ENCODE measurements around the gene TRIM46.

DNA sequence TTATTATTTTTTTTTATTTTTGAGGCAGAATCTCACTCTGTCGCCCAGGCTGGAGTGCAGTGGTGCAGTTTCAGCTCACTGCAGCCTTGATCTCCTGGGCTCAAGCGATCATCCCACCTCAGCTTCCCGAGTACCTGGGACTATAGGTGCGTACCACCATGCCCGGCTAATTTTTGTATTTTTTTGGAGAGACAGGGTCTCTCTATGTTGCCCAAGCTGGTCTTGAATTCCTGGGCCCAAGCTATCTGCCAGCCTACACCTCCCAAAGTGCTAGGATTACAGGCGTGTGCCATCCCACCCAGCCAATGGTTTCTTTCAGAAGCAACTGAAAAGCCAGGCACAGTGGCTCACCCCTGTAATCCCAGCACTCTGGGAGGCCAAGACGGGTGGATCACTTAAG is 2.8 kb upstream of the TRIM46 start:
- TF ChIP-seq EZH2phosphoT487 (IDR thresholded peaks at IDR 0.05; ENCODE audit: low read length), result no peak
- TF ChIP-seq, protein P1, sequence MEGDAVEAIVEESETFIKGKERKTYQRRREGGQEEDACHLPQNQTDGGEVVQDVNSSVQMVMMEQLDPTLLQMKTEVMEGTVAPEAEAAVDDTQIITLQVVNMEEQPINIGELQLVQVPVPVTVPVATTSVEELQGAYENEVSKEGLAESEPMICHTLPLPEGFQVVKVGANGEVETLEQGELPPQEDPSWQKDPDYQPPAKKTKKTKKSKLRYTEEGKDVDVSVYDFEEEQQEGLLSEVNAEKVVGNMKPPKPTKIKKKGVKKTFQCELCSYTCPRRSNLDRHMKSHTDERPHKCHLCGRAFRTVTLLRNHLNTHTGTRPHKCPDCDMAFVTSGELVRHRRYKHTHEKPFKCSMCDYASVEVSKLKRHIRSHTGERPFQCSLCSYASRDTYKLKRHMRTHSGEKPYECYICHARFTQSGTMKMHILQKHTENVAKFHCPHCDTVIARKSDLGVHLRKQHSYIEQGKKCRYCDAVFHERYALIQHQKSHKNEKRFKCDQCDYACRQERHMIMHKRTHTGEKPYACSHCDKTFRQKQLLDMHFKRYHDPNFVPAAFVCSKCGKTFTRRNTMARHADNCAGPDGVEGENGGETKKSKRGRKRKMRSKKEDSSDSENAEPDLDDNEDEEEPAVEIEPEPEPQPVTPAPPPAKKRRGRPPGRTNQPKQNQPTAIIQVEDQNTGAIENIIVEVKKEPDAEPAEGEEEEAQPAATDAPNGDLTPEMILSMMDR (IDR thresholded peaks at IDR 0.05; ENCODE audit: low read length), result no peak
- no peak for TF ChIP-seq EZH2 (optimal IDR thresholded peaks at IDR 0.05; ENCODE audit: low read depth, low read length)
